Central memory CD4-positive, alpha-beta T cell (primary cell): ENCODE measurements around the gene SFXN4.

Experiments used
- DNase-seq: peaks from one replicate; pipeline ENCODE4 v3.0.0; 2022
- total RNA-seq, 3 experiments: gene quantifications; one replicate each; lab custom pipeline; 2026; lab: John Stamatoyannopoulos, UW

Gene SFXN4, protein sequence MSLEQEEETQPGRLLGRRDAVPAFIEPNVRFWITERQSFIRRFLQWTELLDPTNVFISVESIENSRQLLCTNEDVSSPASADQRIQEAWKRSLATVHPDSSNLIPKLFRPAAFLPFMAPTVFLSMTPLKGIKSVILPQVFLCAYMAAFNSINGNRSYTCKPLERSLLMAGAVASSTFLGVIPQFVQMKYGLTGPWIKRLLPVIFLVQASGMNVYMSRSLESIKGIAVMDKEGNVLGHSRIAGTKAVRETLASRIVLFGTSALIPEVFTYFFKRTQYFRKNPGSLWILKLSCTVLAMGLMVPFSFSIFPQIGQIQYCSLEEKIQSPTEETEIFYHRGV
- total RNA-seq, result 8.5 to 58.1 (median 12.7) reads per million in 3 experiments

DNA sequence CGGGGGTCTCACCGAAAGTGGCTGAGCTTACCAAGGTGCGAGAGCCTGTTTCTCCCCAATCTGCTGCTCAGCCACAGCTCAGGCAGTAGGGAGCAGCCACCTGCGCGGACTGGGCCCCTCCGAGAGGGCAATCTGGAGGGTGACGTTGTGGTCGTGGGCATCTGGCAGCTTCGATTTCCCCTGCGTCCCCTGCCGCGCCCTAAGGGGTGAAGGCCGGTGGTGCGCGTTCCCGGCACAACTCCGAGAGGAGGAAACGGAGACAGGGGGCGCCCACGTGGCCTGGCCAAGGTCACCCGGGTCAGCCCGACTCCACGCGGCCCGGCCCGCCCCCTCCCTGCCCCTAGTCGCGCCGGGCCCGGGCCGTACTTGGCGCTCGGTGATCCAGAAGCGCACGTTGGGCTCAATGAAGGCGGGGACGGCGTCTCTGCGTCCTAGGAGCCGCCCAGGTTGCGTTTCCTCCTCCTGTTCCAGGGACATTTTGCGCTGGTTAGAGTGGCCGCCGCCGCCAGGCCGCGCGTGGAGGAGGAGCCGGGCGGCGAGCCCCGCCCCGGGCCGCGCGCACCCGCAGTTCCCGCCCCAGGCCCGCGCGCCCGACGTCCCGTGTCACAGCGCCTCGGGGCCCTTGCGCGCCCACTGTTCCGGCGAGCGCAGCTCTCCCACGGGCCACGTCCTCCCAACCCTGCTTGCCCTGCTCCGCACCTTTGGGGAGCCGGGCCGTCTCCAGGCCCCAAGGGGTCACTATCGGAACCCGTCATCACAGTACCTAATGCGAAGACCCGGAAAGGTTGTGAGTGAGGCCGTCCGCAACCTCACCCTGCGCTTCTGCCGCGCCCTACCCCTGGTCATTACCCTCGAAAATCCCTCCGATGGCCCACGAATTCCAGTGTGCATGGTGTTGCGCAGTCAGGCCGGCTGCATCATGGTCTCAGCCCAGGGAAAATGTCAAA lies at the start of gene SFXN4:
SFXN4 (minus strand) TSS at position 544 of the 947 bp plus-strand sequence; CDS start at position 477, 67 bp downstream.
- peak; percentile 81 for DNase-seq

DNA sequence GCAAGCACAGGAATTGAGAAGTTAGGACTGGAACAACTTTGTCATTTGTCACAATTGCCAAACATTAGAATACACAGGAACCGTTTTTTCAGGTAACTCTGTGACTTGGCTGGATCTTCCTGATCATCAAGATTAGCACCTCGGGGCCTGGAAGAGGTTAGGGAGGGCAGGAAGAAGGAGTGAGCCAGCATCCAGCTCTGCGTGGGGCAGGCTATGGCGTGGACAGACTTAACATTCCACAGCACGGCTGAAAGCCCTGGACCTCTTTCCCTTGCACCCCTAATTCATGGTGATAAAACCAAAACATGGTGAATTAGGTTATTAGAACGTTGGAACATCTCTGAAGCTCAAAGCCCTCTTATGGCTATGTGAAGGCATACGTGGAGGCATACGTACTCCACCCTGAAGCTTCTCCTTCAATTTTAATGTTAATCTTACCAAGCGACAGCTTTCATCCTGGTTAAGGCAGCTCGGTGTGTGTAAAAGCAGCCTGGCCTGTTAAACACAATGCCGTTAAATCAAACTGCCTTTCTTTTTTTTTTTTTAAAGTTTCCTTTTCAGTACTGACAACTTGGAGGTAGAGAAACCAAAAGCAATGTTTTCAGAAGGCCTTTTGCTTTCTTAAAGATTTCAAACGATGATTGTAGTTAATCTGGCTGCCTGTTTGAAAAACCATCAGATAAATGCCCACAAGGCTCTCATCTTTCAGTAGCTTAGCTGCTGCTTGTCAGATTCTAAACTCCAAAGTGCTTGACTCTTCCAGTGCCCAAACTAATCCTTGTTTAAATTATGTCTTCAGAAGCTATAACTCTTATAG lies 46.3 kb upstream of the SFXN4 start:
- peak; percentile 55 for DNase-seq

DNA sequence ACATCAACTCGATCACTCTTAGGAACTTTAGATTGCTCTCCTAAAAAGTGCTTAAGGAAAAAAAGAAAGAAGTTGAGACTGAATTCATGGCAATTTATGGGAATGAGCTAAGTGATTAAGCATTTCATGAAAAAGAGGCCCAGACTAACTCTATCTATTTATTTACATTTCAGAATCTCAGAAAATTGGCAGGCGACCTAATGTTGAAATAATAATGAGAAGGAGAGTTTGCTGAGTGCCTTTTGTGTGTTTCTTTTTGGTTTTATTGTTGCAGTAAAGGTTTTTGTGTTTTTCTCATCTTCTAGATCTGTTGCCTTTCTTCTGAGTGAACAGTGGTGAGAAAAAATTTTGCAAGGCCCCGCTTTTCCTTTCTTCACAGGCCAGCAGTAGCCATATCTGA lies 45.7 kb upstream of the SFXN4 start:
- no peak for DNase-seq

DNA sequence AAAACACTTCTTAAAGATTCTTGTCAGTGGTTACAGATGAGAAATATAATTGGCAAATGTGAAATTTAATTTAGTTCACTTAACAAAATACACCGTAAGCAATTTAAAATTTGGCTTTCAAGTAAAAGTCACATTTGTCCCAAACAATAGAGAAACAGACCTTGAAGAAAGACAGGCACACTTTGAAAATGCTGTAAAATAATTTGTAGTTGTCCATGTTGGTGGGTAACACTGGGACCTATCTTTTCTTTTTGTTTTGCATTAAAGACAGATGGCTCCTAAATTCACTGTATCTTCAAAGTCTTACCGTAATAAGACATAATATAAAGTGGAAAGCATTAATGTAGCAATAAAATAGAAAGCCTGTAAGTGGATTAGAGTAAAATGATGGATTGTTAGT lies 45.1 kb upstream of the SFXN4 start:
- no peak for DNase-seq

DNA sequence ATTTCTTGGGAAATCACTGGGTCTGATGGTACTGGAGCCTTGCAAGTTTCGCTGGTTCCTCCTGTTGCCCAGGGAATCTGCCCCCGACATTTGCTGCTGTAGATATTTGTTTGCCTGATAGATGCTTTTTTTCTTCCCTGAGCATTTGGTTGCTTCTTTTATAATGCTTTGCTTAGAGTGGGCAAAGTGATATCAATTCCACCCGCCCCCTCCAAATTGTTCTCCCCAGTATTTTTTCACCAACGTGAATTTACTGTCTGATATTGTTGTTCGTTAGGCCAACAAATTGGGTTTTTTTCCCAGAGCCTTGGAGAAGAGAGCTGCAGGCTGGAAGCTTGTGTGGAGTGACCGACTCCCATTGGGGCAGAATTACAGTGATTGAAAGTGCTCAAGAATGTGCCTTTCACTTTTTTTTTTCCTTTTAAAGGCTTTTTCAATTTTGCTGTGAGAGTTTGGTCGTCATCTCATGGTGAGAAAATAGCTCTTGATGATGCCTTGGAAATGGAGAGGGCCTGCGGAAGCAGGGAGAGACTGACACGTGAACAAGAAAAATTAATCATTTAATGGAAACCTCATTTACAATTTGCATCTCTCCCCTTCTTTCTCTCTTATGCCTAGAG lies 44.3 kb upstream of the SFXN4 start:
- DNase-seq, result no peak

DNA sequence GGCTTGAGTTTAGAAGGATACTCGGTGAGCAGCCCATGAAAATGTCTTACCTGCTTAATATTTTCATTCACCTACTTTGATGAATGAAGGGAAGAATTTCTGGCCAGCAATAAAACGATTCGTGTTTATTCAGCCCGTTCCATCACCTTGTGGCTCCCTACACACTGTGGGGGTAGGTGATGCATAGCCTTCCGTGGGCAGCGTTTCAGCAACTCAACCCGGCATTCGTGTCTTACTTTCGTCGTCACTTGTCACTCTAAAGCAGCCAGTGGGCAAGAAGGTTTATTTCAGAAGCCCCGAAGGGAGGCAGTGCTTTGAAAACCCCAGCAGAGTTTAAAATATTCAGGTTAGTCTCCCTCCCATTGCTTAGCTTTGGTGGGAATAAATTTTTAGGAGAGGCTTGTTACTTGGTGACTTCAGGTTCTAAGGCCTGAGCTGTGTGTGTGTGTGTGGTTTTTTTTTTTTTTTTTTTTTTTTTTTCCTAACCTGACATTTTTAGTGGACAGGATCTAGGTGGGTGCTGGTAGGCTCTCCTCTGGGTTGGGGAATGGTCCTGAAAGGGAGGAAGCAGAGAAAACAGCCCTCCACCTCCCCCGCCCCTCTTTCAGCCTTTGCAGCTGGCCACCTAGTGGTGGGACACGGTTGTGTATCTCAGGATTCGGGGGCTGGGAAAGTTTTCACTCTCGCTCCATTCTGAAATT lies 43.7 kb upstream of the SFXN4 start:
- DNase-seq, result peak; percentile 58

DNA sequence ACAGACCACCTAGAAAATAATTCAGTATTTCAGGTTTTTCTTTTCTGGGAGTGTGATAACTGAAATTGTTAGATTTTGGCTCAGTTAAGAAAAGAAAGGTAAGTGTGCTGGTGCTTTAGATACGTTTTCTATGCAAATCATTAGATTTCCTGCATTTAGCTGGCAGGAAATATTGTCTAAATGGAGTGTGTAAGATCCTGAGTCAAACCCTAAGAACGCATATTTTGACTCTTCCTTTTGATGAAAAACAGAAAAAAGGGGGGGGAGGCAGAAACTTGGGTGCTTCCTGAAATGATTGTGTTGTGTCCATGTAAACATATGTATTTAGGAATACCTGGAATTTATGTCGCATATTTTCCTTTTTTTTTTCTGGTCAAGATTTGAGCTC lies 43.0 kb upstream of the SFXN4 start:
- no peak for DNase-seq

DNA sequence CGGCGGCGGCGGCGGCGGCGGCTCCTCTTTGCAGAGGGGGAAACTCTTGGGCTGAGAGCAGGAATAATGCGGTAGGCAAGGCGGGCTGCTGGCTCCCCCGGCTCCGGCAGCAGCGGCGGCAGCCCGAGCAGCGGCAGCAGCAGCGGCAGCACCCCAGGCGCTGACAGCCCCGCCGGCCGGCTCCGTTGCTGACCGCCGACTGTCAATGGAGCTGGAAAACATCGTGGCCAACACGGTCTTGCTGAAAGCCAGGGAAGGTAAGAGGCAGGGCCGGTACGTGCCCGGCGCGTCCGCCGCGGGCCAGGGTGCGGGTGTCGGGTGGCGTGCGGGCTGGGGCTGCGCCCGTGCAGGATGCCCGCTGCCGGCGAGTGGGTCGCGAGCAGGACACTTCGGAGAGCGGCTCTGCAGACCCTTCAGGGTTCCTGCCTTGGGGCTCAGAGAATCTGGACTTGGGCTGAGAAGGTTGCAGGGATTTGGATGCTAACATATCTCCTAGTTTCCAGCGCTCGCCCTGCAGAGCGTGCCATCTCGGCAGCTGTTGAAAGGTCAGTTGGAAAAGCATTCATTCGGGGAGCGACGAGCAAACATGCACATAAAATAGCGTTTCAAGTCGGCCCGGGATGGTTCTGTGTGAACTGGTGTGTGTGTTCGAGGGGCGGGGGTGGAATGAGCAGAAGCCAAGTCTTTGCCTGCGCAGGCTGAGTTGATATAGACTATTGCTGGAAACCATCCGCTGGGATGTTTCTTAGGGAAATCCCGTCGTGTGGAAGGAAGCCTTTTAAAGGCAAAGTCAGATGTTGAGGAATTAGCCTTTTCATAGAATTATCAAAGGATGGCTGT lies 42.4 kb upstream of the SFXN4 start:
- peak; percentile 10 for DNase-seq

DNA sequence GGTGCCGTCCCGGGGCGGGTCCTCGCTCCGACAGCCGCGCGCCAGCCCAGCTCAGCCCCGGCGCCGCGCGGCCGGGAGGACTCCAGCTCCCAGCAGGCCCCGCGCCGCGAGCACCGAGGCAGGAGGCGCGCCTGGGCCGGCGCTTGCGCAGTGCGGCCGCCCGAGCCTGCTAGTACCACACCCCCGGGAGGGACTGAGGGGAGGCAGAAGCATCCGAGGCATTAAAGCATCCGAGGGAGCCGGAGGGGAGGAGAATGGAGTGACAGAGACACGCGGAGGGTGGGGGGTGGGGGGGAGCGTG lies 41.8 kb upstream of the SFXN4 start, which contains the start of gene GRK5:
GRK5 (plus strand) TSS at position 206 of the 301 bp plus-strand sequence. CDS start 347 bp downstream, outside the sequence.
- DNase-seq, result peak; percentile 99

DNA sequence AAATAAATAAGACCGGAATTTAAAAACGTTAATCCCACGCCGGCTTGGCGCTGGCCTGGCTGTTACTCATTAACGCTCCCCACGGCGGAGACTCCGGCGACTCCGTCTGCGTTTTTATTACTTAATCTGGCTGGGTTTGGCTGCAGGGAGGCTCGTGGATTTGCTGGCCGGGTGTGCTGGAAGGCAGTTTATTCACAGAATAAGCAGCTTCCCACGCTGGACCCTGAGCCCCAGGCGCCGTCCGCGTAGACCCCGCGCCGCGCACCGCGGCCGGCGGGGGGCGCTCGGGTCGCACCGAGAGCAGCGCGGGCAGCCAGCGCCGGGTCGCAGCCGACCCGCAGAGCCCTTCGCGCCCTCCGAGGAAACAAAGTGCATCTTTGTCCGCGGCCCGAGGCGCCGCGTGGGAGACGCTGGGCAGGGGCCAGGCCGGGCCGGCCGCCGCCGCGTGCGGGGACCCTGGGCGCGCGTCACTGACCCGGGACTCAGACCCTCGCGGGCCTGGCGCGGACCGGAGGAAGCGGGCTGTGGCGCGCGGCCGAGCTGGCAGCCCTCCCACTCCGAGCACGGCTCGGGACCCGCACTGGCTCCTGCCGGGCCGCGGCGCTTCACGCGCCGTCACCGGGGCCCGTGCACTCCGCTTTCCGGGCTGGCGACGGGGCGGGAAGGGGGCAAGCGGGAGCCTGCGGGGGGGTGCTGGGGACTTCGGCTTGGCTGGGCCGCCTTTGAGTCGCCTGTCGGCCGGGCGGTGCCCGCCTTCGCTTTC lies 41.3 kb upstream of the SFXN4 start:
- peak; percentile 67 for DNase-seq

DNA sequence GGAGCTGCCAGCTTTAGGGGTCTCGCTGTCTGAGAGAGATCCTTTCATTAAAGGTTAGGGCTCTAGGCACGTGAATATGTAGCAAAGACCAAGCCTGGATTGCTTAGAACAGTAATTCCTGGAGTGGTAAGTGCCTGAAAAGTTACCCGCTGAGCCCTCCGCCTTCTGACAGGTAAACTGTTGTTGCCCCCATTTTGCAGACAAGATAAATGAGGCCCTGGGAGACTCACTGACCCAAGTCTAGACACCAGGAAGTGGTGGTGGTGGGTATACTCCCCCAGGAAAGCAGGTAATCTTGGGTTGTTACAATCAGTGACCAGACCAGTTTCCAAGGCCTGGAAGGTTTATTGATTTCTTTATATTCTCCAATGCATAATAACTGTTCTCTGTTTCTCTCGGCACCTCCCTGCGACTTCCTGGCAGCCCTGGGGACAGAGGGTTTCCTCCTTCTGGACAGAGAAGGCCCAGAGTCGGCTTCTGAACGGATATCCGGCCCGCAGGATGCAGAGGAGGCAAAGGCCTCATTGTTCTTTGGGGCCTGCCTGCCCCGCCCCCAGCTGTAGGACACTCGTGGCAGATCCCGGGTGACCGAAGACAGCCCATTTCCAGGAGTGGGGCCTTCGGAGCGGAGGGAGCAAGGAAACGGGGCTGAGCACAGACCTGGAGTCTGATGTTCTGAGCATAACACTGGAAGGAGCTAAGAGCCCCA lies 40.5 kb upstream of the SFXN4 start:
- peak; percentile 35 for DNase-seq

DNA sequence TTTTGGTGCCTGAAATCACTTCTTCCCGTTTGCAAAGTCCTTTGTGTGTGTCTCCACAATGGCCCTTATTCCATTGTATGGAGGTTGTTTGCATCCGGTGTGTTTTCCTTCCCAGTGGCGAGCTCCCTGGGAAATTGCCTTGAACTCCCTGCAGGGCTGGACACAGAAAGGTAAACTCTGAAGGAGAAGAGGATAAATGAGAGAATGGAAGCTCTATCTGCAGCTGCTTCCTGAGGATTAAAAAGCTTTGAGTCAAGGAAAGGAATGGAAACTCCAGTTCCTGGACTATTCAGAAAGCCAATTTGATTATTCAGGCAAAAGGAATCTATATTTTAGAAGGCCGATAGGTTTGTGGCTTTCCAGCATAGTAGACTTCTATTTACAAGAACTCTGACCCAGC lies 37.5 kb upstream of the SFXN4 start:
- no peak for DNase-seq

DNA sequence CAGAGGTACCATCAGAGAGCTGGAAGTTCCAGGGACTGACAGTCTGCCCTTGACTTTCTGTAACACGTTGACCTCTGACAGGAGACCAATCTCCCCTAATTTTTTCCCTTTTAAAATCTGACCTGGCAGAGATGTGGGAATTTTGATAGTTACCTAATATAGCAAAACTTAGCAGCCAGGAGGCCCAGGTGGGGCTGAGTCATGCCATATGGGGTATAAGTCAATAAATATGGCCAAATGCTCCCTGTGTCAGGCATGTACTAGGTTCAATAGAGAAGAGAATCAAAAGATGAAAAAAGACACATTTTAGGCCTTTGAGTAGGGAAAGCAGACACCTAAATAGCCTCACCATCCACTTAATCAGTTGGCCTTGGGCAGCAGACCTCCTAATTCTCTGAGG lies 35.7 kb upstream of the SFXN4 start:
- DNase-seq, result no peak

DNA sequence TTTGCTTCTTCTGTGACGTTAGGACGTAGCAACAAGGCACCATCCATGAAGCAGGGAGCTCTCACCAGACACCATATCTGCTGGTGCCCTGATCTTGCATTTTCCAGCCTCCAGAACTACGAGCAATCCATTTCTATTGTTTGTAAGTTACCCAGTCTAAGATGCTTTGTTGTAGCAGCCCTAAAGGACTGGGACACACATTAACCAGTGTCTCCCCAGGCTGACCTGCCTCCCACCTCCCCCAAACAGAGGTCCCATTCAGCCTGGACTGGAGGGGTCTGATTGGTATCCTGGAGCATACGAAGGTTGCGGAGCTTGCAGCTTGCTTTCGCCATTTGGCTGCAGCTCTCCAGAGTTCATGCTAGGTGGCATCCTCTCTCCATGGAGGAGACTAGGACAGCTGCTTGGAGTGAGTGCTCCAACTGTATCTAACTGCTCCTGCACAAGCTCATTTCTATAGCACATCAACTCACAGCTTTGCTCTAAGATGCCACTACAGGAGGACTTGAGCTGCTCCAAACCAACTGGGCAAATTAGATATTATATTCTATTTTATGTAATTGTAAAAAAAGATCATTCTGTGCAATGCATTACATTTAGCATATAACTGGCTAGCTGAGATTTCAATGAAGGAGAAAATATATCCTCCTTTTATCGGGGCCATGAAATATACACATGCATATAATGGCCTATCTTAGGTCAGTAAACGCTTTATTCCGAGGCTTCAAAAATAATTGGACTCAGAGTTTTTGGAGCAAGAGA lies 33.9 kb upstream of the SFXN4 start:
- DNase-seq, result peak; percentile 44

DNA sequence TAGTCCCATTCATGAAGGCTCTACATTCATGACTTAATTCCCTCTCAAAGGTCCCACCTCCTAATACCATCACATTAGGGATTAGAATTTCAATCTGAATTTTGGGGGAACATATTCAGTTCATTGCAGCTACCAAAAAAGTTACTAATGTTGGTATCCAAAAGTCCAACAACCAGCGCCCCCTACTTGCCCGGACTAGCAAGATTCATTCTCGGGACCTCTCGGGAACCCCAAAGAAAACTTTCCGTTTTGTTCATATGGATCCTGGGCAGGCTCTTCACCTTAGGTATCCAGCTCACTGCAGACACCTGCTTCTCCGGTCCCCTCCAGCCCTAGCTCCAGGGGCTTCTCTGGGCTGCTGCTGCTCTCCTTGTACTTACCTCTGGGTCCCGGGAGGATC lies 32.9 kb upstream of the SFXN4 start:
- DNase-seq, result no peak

DNA sequence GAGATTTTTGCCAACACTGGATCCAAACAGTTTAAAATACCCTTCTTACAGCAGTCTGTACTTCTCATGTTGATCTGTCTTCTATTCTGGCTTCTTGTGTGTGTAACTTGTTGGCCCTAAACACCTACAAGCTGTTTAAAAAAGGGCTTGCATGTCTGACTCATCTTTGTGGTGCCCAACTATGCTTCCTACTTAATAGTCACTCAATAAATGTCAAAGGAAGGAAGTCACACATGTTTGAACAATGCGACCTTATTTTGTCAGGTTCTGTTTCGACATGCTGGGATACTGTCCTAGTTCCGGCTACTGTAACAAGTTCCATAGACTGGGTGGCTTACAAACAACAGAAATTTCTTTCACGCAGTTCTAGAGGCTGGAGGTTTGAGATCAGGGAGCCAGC lies 32.4 kb upstream of the SFXN4 start:
- DNase-seq, result no peak

DNA sequence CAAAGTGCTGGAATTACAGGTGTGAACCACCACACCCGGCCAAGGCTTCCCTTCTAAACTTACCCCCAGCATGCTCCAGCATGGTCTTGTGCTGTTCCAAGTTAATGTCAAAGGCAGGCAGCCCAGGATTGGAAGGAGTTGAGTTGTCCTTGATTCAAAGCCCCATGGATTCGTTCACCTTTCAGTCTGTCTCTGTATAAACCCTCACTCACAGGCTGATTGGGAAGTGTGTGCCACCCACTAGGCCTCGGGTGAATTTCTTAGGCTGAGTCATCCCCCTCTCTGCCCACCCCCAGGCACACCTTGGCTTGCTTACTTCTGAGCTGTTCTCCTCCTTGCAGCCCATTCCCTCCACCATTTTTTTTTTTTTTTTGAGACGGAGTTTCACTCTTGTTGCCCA lies 26.4 kb upstream of the SFXN4 start:
- DNase-seq, result no peak

DNA sequence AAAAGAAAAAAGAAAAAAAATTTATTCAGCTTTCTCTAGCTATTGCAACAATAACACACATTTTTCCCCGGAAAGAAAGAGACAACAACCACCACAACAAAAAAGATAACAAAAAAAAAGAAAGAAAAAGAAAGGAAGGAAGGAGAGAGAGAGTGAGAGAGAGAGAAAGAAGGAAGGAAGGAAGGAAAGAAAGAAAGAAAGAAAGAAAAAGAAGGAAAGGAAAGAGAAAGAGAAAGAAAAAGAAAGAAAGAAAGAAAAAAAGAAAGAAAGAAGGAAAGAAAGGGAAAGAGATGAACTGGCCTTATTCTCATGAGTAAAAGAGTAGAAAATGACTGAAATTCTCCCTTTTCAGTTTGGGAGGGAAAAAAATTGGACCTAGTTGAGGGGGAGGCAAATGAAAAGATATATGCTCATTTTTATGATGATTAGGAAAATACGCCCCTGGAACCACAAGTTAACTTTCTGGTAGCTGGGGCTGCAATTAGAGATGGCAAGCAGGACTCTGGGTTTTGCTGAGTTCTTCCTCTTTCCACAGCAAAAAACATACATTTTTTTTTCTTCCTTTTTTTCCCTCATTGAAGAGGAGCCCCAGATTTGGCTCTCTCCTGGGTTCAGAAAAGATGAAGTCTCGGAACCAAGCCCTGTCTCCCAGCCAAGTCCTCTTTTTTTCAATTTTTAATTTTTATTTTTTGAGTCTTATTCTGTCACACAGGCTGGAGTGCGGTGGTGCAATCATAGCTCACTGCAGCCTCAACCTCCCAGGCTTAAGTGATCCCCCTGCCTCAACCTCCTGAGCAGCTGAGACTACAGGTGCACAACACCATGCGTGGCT lies 25.7 kb upstream of the SFXN4 start:
- no peak for DNase-seq
